GM12892 (cell line): Measurements from ENCODE around the gene GRK4.
A peak's percentile ranks its signal among the peaks of the same experiment; 100 is the strongest.

ENCODE experiments used
- DNase-seq: peaks from one replicate; pipeline ENCODE4 v3.0.0; 2011; ENCODE audit not compliant: insufficient read length
- FAIRE-seq: peaks from 2 replicates; lab custom pipeline; 2011; peaks lifted over from hg19 to GRCh38; lab: Jason Lieb, UNC
- POLR2A ChIP-seq: IDR thresholded peaks from 2 replicates; pipeline ENCODE4 v1.6.1; 2011; ENCODE audit warnings: low read depth, low read length, control low read depth
- POLR2AphosphoS5 ChIP-seq: IDR thresholded peaks from 2 replicates; pipeline ENCODE4 v1.6.1; 2011; ENCODE audit warnings: low read depth, low read length, control low read depth
- TAF1 ChIP-seq: IDR thresholded peaks from 2 replicates; pipeline ENCODE4 v1.6.1; 2011; ENCODE audit warnings: low read depth, mild to moderate bottlenecking, control low read depth, low read length, borderline replicate concordance

GRK4 gene

GRCh38 chr4:2995546-2996265 lies 32.3 kb downstream of the GRK4 start:
- DNase-seq = no peak
- TF ChIP-seq POLR2AphosphoS5 (no peak), TAF1 (no peak), POLR2A (no peak)
- FAIRE-seq = no peak

- no peak for FAIRE-seq
- TF ChIP-seq TAF1 (no peak), POLR2AphosphoS5 (no peak), POLR2A (no peak)
- no peak for DNase-seq
Measured at GRCh38 chr4:2996415-2996814, 33.0 kb downstream of the GRK4 start.

- DNase-seq = no peak
- TF ChIP-seq TAF1 = no peak
- TF ChIP-seq POLR2A = no peak
- FAIRE-seq = no peak
Measured at GRCh38 chr4:3007724-3008123, 44.4 kb downstream of the GRK4 start.

- FAIRE-seq (peak; percentile 54), DNase-seq (no peak)
- TF ChIP-seq POLR2A = no peak
- no peak for TF ChIP-seq TAF1
- TF ChIP-seq POLR2AphosphoS5 = no peak
Measured at GRCh38 chr4:3009422-3009821, 46.1 kb downstream of the GRK4 start.

- no peak for DNase-seq
- no peak for FAIRE-seq
- TF ChIP-seq POLR2AphosphoS5 (no peak), POLR2A (no peak), TAF1 (no peak)
Measured at GRCh38 chr4:3010577-3010976, 47.2 kb downstream of the GRK4 start.

GRCh38 chr4:3010998-3011397 lies 47.6 kb downstream of the GRK4 start:
- TF ChIP-seq TAF1 = no peak
- no peak for TF ChIP-seq POLR2AphosphoS5
- no peak for TF ChIP-seq POLR2A
- no peak for DNase-seq
- no peak for FAIRE-seq

GRCh38 chr4:3011456-3012220 lies 48.3 kb downstream of the GRK4 start:
- no peak for FAIRE-seq
- DNase-seq = no peak
- TF ChIP-seq POLR2A (no peak), TAF1 (no peak), POLR2AphosphoS5 (no peak)

- FAIRE-seq = no peak
- TF ChIP-seq POLR2A (no peak), POLR2AphosphoS5 (no peak), TAF1 (no peak)
- DNase-seq = no peak
Measured at GRCh38 chr4:3013323-3013722, 50.0 kb downstream of the GRK4 start.

GRCh38 chr4:3013839-3014350 lies 50.5 kb downstream of the GRK4 start:
- no peak for DNase-seq
- TF ChIP-seq POLR2AphosphoS5 (no peak), TAF1 (no peak), POLR2A (no peak)
- FAIRE-seq = peak; percentile 86

GRCh38 chr4:3016961-3017360 lies 53.6 kb downstream of the GRK4 start:
- TF ChIP-seq POLR2A (no peak), POLR2AphosphoS5 (no peak), TAF1 (no peak)
- FAIRE-seq = no peak
- DNase-seq = no peak

- TF ChIP-seq TAF1 (no peak), POLR2AphosphoS5 (no peak), POLR2A (no peak)
Measured at GRCh38 chr4:3017504-3017903, 54.1 kb downstream of the GRK4 start.

GRCh38 chr4:3019145-3019846 lies 55.9 kb downstream of the GRK4 start:
- TF ChIP-seq TAF1 = no peak
- FAIRE-seq (peak; percentile 87), DNase-seq (no peak)

More at GRCh38 chr4:3017504-3017903, 54.1 kb downstream of the GRK4 start:
- FAIRE-seq (no peak), DNase-seq (no peak)
